ENCODE measurements around the gene TNFRSF11A.

The TNFRSF11A gene

GRCh38 chr18:62384610-62385097 is 59.5 kb downstream of the TNFRSF11A start:
- no peak for DNase-seq

DNA sequence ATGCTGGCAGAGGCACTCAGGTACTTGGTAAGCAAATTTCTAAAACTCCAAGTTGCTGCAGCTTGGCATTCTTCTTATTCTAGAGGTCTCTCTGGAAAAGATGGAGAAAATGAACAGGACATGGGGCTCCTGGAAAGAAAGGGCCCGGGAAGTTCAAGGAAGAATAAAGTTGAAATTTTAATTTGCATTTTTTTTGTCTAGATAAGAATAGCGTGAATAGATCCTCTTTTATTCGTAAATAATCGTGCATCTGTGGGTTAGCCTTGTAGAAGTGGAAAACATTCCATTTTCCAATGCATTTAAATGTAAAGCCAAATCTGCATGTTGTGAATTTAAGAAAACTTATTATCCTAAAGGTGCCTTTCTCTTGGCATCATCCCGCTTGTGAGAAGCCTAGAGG is 61.0 kb downstream of the TNFRSF11A start:
- DNase-seq = no peak

DNA sequence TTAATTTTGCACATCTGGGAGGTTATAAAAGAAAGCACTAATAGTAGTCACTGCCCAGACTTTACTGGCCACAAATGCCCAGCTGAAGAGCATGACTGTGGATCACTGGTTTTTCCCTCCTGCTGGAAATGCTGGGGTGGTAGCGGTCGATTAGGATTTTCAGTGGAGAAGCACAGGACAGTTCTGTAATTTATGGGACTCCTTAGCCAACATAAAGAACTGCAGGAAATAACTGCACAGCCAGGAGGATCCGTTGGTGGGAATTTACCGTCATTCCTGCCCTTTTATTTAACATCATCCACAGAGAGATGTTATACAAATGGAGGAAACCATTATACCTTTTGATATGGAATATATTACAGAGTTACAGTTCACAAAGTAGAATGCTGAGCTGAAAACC is 61.5 kb downstream of the TNFRSF11A start:
- no peak for DNase-seq

DNA sequence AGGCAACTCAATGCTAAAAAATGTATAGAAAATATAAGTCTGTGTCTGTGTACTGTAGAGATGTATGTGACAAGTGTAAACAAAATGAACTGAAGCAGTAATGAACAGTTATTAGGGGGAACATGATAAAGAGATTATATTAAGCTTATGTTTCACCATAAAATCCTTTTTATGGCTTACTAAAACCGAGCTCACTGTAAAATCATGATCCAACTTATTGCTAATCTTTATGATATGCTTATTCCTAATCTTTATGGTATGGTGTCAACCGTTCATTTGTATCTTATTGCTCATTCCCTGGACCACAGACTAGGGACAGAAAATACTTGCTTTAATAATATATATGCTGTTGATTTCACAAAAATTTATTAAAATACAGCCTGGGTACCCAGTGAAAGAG is 62.1 kb downstream of the TNFRSF11A start:
- no peak for DNase-seq

- no peak for DNase-seq
Observed at GRCh38 chr18:62388855-62389760, 64.0 kb downstream of the TNFRSF11A start.

GRCh38 chr18:62389761-62390481 is 64.8 kb downstream of the TNFRSF11A start:
- no peak for DNase-seq

DNA sequence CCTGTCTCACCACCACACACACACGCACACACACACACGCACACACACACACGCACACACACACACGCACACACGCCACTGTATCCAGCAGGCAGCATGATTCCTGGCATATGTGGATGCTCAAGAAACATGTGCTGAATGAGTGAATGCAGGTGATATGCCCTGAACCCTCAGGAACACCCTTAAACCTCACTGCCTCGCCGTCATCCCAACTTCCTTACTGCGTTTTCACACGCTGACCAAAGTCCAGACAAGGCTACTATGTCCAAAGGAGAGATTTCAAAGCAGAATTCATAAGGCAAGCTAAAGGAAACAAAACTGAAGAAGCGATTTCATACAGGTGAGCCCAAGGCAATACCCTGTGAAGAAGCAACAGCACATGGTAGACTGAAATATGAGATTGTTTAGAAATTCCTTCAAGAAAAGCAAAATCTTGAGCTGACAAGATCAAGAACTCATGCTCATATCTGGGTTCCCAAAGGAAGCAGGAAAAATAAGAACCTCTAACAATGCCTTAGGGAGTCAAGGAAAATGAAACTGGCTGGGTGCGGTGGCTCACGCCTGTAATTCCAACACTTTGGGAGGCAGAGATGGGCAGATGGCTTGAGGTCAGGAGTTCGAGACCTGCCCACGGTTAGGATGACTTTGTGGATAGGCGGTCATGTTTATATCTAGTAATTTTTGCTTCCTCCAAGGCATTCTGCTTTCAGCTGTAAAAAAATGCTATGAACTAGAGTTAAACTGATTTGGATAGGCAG is 69.1 kb downstream of the TNFRSF11A start:
- DNase-seq = no peak

GRCh38 chr18:62396381-62396780 is 71.3 kb downstream of the TNFRSF11A start:
- DNase-seq = no peak

- no peak for DNase-seq
Observed at GRCh38 chr18:62396967-62397366, 71.9 kb downstream of the TNFRSF11A start.

DNA sequence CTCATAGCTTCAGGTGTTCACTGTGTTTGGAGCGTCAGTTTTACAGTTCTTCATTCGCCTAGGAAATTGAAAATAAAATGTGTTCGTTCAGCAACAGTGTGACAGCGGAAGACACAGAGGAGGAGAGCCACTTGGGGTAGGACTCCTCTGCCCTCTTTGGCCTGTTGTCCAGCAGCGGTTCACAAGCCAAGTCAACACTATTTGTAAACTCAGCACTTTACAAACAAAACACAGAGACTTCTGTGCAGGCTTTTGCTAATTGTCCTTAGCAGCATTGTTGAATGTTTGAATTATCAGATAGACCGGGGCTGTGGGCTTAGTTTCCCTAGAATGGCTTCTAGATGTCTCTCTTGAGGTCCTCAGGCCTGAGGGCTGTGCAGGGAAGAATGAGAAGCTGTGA is 73.2 kb downstream of the TNFRSF11A start:
- no peak for DNase-seq

DNA sequence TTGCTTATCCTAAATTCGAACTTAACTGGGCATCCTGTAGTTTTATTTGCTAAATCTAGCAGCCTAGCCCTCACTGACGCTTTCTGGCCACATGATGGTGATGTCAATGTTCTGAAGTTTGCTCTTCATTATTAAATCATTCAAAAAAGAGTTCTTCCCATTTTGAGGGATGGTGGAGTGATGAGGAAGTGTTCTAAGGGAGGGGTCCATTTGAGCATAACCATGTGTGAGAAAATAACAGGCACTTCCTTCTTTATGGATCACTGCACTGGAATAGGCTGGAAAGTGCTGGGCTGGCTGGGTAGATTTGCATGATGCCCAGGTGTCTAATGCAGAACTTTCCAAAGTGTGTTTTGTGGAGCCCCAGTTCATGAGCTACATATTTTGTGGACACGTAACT is 74.2 kb downstream of the TNFRSF11A start:
- no peak for DNase-seq

GRCh38 chr18:62399781-62400308 is 74.7 kb downstream of the TNFRSF11A start:
- peak; percentile 97 for DNase-seq

- DNase-seq = no peak
Observed at GRCh38 chr18:62400916-62401315, 75.8 kb downstream of the TNFRSF11A start.

DNA sequence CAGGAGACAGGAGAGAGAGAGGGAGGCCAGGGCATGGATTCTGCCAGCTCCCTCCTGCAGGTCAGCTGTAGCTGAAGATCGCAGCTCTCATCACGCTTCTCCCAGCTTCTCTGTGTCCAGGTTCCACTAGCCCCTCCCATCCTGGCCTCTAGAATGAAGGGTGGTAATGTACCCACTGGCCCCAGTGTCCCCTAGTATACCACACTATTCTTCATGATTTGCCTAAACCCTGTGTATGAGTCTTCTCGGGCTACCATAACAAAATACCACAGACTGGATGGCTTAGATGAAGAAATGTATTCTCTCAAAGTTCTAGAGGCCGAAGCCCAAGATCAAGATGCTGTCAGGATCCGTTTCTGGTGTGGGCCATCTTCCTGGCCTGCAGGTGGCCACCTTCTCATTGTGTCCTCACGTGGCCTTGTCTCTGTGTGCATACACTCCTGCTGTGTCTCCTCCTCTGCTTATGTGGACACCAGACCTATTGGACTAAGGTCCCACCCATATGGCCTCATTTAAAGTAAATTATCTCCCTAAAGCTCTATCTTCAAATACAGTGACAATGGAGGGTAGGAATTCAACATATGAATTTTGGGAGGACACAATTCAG is 77.3 kb downstream of the TNFRSF11A start:
- DNase-seq = peak; percentile 53

DNA sequence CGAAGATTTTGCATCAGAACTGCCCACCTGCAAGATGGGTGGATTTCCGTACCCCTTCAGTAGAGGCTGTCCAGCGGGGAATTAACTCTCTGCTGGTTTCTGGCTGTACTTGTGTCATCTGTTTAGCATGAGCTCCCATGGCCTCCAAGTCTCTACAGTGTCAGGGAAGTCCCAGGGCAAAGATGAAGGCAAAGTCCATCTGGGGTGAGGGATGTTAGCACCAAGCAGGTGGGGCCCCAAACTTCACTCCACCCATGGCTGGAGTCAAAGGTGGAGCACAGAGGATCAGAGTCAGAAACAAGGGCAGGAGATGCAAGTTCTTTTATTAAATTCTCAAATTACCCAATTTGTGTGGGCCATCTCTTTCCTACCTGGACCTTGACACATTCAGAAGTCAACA is 78.0 kb downstream of the TNFRSF11A start:
- DNase-seq = no peak

DNA sequence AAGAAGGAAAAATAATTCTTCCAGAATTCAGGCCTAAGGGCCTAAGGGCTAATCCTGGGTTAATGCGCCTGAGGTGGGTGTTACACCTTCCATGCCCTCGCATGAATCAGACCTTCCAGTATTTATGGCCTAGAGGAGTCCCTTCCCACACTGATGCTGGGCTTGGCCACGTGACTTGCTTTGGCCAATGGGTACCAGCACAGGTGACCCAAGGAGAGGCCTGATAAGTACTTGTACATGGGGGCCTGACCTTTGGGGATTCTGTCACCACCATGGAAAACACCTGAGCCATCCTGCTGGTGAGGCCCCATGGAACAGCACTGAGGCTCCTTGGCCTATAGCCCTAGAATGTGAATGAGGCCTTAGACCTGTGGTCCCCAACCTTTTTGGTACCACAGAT is 79.8 kb downstream of the TNFRSF11A start:
- DNase-seq = no peak

DNA sequence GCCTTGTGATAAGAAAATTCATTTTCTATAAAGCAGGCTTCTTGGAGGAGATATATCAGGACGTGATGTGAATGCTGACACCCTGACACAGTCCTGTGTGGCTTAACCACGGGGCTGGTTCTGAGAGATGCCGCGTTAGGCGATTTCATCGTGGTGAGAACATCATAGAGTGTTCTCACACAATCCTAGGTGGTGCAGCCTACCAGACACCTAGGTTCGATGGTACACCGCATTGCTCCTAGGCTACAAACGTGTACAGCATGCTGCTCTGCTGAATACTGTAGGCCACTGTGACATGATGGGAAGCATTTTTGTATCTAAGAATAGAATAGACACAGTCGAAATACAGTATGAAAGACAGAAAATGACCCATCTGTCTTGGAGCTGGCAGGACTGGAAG is 82.5 kb downstream of the TNFRSF11A start:
- DNase-seq = no peak

GRCh38 chr18:62409821-62410220 is 84.7 kb downstream of the TNFRSF11A start:
- DNase-seq = no peak

DNA sequence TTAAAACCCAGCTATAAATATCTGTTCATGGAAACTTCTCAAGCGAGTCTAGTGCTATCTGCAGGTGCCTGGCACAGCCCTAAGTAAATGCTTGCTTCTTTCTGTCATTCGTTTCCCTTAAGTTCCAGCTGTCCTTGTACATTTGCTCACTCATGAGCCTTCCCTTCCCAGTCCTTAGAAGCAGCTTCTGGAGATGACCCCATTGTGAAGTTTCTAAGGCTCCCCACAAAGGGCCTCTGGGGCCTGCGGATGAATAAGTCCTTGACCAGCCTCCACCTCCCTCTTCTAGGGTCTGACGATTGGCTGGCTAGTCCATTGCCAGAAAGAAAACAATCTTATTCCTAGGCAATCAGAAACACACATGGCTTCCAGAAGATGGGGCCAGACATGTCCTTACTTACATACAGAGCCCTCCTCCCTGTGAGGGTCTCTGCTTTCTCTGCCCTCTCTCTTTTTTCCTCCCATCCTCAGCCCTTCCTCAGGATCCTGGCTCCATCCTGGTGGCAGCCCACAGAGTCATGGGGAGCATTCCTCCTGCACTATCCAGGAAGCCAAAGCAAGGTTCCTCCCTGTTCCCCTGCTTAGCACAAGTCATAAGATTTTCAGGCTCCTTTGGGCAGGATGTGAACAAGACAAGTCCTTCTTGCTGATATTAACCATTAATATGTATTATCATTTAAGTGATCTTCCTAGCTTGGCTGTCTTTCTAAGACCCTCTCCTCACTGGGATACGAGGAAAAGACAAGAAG is 87.3 kb downstream of the TNFRSF11A start:
- no peak for DNase-seq

GRCh38 chr18:62413206-62413605 is 88.1 kb downstream of the TNFRSF11A start:
- no peak for DNase-seq

- no peak for DNase-seq
Observed at GRCh38 chr18:62418258-62418657, 93.1 kb downstream of the TNFRSF11A start.

- DNase-seq = peak; percentile 16
Observed at GRCh38 chr18:62420151-62420512, 95.0 kb downstream of the TNFRSF11A start.
